Inferior parietal cortex (tissue), 1 donor: ENCODE measurements around the gene SEPTIN10.

ENCODE experiments used
- DNase-seq: peaks from one replicate; pipeline ENCODE4 v3.0.0-alpha.2; 2016; ENCODE audit errors: extremely low spot score

SEPTIN10 gene

DNA sequence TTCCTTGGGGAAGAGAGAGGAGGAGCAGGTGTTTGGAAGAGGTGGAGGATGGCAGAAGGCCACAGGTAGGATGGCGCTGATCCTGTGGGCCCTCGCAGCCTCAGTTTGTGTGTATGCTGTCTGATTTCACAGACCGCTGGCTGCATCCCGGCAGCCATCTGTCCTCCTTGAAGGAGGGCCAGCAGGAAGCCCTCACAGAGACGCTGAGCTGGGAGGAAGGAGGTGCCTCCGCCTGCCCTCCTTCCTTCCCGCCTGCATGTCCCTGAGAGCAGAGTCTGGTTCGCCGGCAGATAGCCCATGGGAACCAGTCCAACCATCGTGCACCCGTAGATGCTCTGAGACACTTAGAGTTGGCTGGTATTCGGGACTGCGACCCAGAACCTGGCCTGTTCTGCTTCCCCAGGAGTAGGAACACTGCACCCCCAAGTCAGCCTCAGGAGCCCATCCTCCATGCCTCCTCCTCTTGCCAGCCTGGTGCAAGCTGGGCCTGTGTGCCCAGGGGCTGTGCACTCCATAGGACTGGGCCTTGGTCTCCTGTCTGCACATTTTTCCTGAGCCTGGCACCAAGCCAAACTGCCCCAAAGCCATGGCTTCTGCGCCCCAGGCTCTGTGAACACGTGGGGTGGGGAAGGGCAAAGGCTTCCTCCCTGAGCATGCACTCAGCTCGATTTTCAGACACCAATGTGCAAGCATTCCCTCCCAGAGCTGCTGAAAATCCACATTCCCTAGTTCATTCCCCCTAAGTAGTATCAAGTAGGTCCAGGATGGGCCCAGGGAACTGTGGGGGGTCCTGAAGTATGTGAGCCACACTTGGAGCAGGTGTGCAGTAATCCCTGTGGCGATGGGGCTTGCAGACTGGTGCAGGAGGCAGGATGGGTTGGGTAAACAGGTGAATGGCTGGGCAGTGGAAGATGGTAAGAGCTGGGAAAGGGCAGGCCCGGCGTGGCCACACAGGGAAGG lies 115.6 kb downstream of the SEPTIN10 start:
- no peak for DNase-seq

GRCh38 chr2:109497463-109497862 lies 116.3 kb downstream of the SEPTIN10 start:
- no peak for DNase-seq

DNA sequence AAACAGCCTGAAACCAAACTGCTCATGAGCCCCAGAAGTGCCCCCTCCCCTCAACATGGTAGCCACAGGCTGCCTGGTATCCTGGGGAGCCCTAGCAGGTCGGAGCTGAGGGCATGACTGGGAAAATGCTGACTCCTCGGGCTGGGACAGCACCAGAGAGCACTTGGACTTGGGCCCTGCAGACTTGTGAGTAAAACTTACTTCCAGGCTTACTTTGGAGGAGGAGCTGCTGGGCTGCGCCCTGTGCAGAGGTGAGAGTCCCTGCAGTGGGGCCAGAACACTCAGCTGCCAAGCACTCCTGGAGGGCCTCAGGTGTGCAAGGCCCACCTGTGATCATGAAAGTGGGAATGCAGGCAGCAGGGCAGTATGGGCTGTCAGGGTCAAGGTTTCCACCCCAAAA lies 119.4 kb downstream of the SEPTIN10 start:
- no peak for DNase-seq

DNA sequence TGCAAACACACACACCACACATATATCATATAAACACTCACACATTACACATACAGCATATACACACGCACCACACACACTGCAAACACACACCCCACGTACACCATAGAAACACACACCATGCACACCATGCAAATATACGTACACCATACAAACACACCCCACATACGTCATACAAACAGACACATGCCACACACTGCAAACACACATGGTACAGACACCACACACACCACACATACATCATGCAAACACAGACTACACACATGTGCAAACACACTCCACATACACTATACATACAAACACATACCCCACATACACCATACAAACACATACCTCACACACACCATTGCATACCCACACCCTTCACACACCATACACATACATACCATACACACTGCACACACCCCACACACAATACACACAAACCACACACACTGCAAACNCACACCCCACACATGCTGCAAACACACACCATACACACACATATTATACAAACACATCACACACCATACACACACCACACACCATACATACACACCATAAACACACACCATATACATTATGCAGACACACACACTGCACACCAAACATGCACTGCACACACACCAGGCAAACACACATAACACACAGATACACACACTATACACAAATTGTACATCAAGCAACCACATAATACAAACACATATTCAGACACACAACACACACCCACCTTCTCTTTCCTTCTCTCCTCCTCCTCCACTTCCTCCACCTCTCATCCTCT lies 120.4 kb downstream of the SEPTIN10 start:
- no peak for DNase-seq
